ENCODE measurements around the gene ITPR1. TPM values are rescaled to one million over a fixed set of nuclear protein-coding genes. Genes with fewer than 3 reads are reported as not detected.

Gene ITPR1
- total RNA-seq, 2 donors from 2014 or later = 5.9 TPM

- no peak for TF ChIP-seq CTCF (conservative IDR thresholded peaks at IDR 0.05)
- Histone ChIP-seq H3K4me3 (ENCODE audit: low read length) (no peak overlapping the region), H3K27me3 (ENCODE audit: control insufficient read depth, insufficient read depth, low read length, poor library complexity, severe bottlenecking) (no peaks in the 10 kb centered on the region), H3K36me3 (ENCODE audit: control insufficient read depth, insufficient read depth, low read length) (no peaks in the 10 kb centered on the region), H3K9ac (ENCODE audit: extremely low read depth, low read length, poor library complexity, severe bottlenecking) (no peak overlapping the region), H3K9me3 (ENCODE audit: control insufficient read depth, low read length) (no peaks in the 10 kb centered on the region), H3K27ac (ENCODE audit: low read depth, low read length) (no peak overlapping the region), H3K4me1 (ENCODE audit: control insufficient read depth, insufficient read depth, low read length) (no peaks in the 10 kb centered on the region)
- no peak overlapping the region for H3K27ac Mint-ChIP-seq
- 86% methylated on average over 4 of the region's 4 CpGs; no CpG with 5 or more reads in 1 of the 2 experiments for WGBS, 2 experiments (ENCODE audit: insufficient coverage in 1 of 2, insufficient read length in 1 of 2)
- H3K4me3 Mint-ChIP-seq = no peak overlapping the region
- DNase-seq = no peak
- H3K27me3 Mint-ChIP-seq (ENCODE audit: insufficient read depth) = no peaks in the 10 kb centered on the region
- no peaks in the 10 kb centered on the region for H3K9me3 Mint-ChIP-seq
- H3K36me3 Mint-ChIP-seq (ENCODE audit: low read depth) = no peaks in the 10 kb centered on the region
- peaks cover 10% of the 10 kb centered on the region for H3K4me1 Mint-ChIP-seq
These were observed 396.0 kb downstream of the ITPR1 start for GRCh38 chr3:4888913-4889846.

- Histone ChIP-seq H3K27me3 (ENCODE audit: control insufficient read depth, insufficient read depth, low read length, poor library complexity, severe bottlenecking) (no peaks in the 10 kb centered on the region), H3K4me3 (ENCODE audit: low read length) (no peak overlapping the region), H3K9me3 (ENCODE audit: control insufficient read depth, low read length) (no peaks in the 10 kb centered on the region), H3K4me1 (ENCODE audit: control insufficient read depth, insufficient read depth, low read length) (no peaks in the 10 kb centered on the region), H3K27ac (ENCODE audit: low read depth, low read length) (no peak overlapping the region), H3K36me3 (ENCODE audit: control insufficient read depth, insufficient read depth, low read length) (no peaks in the 10 kb centered on the region), H3K9ac (ENCODE audit: extremely low read depth, low read length, poor library complexity, severe bottlenecking) (no peak overlapping the region)
- H3K4me1 Mint-ChIP-seq = peaks cover 10% of the 10 kb centered on the region
- H3K27me3 Mint-ChIP-seq (ENCODE audit: insufficient read depth) = no peaks in the 10 kb centered on the region
- 90% methylated on average over 3 of the region's 3 CpGs; no CpG with 5 or more reads in 1 of the 2 experiments for WGBS, 2 experiments (ENCODE audit: insufficient coverage in 1 of 2, insufficient read length in 1 of 2)
- H3K27ac Mint-ChIP-seq = no peak overlapping the region
- no peaks in the 10 kb centered on the region for H3K36me3 Mint-ChIP-seq (ENCODE audit: low read depth)
- TF ChIP-seq CTCF (conservative IDR thresholded peaks at IDR 0.05) = no peak
- no peak for DNase-seq
- H3K4me3 Mint-ChIP-seq = no peak overlapping the region
- no peaks in the 10 kb centered on the region for H3K9me3 Mint-ChIP-seq
These were observed 396.7 kb downstream of the ITPR1 start for GRCh38 chr3:4889896-4890295.

GRCh38 chr3:4894891-4895530 lies 401.9 kb downstream of the ITPR1 start:
- no peak overlapping the region for H3K27ac ChIP-seq (ENCODE audit: low read depth, low read length)
- no peaks in the 10 kb centered on the region for H3K36me3 ChIP-seq (ENCODE audit: control insufficient read depth, insufficient read depth, low read length)
- Mint-ChIP-seq H3K9me3 (no peaks in the 10 kb centered on the region), H3K4me3 (no peak overlapping the region), H3K4me1 (no peaks in the 10 kb centered on the region), H3K27ac (no peak overlapping the region), H3K36me3 (ENCODE audit: low read depth) (no peaks in the 10 kb centered on the region), H3K27me3 (ENCODE audit: insufficient read depth) (no peaks in the 10 kb centered on the region)
- TF ChIP-seq CTCF (conservative IDR thresholded peaks at IDR 0.05) = no peak
- 94 to 100% methylated on average over 5 to 10 of the region's 10 CpGs for WGBS, 2 experiments (ENCODE audit: insufficient coverage in 1 of 2, insufficient read length in 1 of 2)
- H3K9ac ChIP-seq (ENCODE audit: extremely low read depth, low read length, poor library complexity, severe bottlenecking) = no peak overlapping the region
- no peaks in the 10 kb centered on the region for H3K4me1 ChIP-seq (ENCODE audit: control insufficient read depth, insufficient read depth, low read length)
- H3K4me3 ChIP-seq (ENCODE audit: low read length) = no peak overlapping the region
- H3K27me3 ChIP-seq (ENCODE audit: control insufficient read depth, insufficient read depth, low read length, poor library complexity, severe bottlenecking) = no peaks in the 10 kb centered on the region
- no peaks in the 10 kb centered on the region for H3K9me3 ChIP-seq (ENCODE audit: control insufficient read depth, low read length)
- no peak for DNase-seq
